Activated gamma-delta T cell treated with anti-CD3 and anti-CD28 coated beads, Interleukin-2, amount 50 U/mL, for 16 hours (primary cell): ENCODE data around the gene ESRRB.

Experiments used
- DNase-seq: peaks from one replicate; pipeline ENCODE4 v3.0.0-alpha.2; 2020; ENCODE audit warnings: low read depth

Gene ESRRB

GRCh38 chr14:76450476-76450875 lies 74.5 kb downstream of the ESRRB start:
- no peak for DNase-seq

DNA sequence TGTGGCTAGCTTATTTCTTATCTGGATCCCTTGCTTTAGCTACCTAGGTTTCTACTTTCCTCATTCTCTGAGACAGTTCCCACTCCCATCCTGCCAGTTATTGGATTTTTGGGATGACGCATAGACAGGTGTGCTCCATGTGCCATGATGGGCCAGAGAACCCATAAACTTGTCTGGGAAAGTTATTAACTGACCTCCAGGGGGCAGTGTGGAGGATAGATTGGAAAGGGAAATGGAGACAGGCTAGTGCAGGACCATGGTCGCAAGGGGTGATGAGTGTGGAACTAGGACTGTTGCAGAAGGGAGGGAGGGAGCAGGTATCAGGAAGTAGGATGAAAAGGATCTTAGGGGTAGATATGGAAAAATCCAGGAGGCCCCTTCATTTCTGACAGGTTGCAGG lies 80.3 kb downstream of the ESRRB start:
- DNase-seq: no peak

- no peak for DNase-seq
Measured at GRCh38 chr14:76456891-76457586, 81.1 kb downstream of the ESRRB start.

DNA sequence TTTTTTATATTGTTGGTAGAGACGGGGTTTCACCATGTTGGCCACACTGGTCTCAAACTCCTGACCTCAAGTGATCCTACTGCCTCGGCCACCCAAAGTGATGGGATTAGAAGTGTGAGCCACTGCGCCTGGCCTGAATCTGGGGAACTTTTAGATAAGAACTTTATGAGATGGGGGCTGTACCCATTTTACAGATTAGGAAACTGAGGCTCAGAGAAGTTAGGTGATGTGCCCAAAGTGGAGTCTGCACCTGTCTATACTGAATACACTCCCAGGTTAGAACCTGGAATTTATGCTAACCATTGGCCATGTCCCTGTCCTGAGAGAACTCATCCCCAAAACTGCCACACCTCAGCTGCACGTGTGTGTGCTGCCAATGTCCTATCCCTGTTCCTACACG lies 81.9 kb downstream of the ESRRB start:
- DNase-seq: no peak

GRCh38 chr14:76461886-76462285 lies 85.9 kb downstream of the ESRRB start:
- DNase-seq: no peak

DNA sequence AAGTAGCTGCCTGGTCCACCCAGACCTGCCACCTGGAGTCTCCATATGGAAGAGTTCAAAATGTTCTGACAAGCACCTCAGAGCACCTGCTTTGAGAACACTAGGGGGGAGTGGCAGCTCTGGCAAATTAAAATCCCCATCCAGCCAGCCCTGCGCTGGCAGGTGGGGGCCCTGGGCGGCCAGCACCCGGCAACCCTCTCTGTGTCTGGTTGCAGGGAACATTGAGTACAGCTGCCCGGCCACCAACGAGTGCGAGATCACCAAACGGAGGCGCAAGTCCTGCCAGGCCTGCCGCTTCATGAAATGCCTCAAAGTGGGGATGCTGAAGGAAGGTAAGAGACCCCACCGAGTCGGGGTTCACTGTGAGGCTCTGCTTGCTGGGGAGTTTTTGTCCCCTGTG lies 86.4 kb downstream of the ESRRB start:
- no peak for DNase-seq

DNA sequence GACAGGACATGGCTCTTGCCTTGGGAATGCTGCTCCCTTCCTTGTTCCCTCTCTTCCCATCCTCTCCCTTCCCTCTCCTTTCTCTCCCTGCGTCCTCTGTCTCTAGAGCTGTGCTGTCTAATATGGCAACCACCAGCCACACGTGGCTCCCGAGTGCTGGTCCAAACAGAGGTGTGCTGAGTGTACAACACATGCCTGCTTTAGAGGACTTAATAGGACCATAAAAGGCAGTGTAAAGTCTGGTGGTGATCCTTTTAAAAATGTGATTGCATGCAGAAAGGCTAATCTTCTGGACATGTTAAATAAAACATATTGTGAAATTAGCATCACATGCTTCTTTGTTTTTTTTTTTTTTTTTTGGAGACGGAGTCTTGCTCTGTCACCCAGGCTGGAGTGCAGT lies 87.2 kb downstream of the ESRRB start:
- no peak for DNase-seq

DNA sequence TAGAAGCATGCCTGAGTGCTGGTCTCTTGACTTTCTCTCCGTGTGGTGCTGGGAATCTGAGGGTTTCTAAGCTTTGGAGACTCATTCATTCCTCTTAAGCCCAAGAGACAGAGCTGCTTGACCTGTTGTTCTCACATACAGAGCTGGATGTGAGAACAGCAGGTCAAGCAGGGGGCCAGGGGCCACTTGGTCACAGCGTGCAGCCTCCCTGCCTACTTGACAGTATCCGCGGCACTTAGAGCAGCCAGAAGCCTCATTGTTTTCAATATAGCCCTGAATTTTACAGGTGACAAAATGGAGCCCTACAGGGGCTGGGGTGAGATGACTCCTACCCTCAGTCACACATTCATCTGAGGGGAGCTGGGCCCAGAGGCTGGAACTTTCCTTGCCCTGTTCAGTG lies 88.9 kb downstream of the ESRRB start:
- no peak for DNase-seq

DNA sequence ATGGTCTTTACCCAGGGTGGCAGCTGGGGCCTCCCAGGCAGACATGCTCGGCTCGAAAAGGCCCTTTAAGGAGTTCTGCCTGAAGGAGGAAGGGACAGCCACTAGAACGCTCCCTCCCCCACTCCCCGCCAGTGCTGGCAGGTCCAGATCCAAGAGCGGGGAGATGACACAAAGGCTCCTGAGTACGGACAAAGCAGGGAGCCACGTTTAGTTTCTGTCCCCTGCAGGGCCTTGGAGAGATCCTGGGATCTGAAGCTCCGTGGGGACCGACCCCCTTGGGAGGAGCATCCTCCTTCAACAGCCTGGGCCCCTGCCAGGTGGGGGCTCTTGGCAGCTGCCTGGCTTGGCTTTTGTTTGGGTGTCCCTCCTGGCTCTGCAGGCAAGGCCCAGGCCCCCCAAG lies 89.7 kb downstream of the ESRRB start:
- no peak for DNase-seq

- DNase-seq: no peak
Measured at GRCh38 chr14:76467711-76468155, 91.8 kb downstream of the ESRRB start.

GRCh38 chr14:76472199-76472723 lies 96.3 kb downstream of the ESRRB start:
- DNase-seq: no peak

DNA sequence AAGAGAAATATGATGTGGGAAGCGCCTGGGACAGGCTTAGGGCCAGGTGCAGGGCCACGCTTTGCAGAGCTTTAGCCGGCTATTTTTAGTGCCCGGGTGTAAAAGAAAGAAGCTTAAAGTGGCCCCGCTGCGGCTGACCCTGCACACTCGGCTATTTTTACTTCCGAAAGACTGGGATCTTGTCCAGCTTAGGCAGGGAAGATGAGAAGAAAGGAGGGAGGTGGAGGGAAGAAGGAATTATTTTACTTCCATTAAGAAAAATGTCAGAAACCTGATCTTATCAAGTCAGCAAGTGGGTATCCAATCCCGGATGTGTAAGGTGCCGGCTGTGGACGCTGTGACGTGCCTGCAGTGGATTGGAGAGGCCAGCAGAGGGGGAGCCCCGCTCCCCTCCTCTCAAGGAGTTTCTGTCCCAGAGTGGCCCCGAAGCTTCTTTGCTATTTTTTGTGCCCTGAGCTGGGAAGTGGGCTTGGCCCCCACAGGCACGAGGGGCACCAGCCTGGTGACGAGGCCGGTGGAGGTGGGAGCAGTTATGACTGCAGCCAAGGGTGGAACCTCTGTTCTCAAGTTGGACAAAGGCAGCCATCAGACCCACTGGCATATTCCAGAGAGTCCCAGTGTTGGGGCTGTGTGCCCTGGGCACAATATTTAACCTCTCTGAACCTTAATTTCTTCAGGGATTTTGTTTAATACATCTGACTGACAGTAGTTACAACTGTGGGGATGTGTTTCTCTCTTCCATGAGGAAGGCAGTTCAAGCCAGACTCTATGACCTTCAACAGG lies 97.7 kb downstream of the ESRRB start:
- no peak for DNase-seq

DNA sequence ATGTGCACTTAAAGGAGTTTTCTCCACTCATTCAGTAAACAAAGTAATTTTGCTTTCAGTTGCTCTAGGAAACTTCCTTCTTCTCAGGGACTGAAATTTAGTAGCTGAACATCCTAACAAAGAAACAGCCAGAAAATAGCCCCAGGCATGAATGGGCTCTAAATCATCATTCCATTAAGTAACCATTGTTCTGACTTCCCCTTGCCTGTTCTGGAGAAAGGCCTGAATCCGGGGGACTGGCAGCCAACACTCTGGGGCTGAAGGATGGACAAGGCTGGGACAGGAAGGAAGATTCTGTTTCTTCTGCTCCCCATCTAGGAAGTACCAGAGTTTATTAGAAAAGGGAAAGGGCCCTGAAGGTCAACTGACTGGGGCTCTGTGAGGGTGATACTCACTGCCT lies 104.5 kb downstream of the ESRRB start:
- DNase-seq: no peak

GRCh38 chr14:76484355-76484754 lies 108.4 kb downstream of the ESRRB start:
- no peak for DNase-seq

DNA sequence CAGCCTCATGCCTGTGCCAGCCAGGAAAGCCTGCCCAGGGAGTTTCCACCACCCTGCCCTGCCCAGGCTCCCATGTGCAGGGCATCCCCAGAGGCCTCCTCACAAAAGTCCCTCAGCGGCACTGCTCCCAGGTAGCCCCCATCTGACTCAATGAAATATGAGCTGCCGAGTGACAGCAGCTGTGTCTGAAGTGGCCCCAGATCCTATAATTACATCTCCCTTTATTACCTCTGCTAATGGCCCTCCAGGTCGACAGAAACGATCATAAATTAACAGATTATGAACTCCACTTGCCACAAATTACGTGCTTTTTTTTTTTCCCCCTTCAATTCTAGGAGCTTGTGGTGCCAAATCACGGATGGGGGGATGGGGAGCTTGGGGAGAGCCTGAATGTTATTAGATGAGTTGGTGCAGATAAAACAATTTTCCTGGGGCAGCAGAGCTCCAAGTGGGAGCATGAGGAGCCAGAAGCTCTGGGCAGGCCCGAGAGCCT lies 110.4 kb downstream of the ESRRB start:
- no peak for DNase-seq

DNA sequence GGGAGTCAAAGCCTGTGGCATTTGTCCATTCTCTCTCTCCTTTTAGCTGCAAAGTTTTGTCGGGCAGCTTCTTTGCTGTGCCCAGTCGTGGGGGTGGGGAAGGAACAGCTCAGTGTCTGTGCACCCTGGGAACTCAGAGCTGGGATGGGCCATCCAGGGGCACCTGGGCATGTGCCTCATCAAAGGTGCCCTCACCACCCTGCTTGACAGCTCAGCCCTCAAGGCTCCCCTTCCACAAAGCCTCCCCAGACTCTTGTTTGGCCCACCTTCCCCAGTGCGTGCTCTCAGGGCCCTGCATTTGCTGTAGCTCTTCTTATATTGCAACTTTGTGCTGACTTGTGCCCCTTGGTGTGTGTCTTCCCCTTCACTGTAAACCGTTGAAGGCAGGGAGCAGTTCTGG lies 112.6 kb downstream of the ESRRB start:
- DNase-seq: no peak

DNA sequence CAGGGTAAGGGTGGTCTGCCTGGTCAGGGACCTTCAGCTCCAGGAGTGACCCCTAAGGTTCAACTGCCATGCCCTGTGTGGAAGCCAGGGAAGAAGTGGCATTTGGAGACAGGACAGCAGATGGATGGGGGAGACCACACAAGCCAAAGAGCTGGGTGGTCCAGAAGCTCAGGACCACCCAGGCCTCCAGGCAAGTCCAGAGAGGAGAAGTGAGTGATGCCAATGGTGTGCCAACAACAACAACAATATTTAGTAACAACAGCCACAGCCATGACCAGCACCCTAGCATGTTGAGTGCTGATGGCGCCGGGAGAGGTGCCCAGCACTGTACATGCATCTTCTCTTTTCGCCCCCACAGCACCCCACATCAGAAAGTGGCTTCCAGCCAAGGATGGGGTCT lies 113.7 kb downstream of the ESRRB start:
- DNase-seq: no peak

DNA sequence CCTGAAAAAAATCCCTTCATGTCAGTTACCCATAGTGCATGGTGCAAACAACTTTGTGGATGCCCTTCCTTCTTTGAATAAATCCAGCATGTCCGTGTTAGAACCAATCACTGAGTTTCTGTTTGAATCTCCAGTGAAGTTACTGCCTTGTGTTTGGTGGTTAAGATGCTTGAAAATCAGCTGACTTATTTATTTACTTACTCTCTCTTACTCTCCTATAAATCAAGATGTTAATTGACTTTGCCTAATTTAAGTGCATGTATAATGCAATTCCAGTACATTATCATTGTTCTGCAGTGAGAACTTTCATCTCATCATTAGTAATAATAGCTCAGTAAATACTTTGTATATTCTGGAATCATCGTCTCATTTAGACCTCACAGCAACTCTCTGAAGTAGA lies 114.2 kb downstream of the ESRRB start:
- no peak for DNase-seq

DNA sequence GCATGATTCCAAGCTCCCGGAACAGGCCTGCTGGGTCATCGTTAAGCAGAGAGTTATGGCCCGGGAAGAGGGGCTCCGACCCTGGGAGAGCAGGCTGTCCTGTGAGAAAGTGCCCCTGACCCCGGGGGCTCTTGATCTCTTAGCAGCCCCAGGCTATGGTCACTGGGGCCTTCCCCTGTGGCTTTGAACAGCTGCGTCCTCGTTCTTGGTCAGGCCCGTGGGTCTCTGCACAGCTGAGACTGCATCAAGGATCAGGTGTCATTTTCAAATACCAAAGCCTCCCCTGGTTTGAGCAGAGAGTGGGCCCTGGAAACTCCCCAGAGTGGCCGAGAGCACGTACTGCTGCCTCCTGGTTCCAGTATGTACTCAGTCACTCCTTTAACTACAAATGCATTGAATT lies 114.8 kb downstream of the ESRRB start:
- no peak for DNase-seq

GRCh38 chr14:76491172-76491930 lies 115.4 kb downstream of the ESRRB start:
- no peak for DNase-seq

GRCh38 chr14:76495983-76496382 lies 120.0 kb downstream of the ESRRB start:
- no peak for DNase-seq

DNA sequence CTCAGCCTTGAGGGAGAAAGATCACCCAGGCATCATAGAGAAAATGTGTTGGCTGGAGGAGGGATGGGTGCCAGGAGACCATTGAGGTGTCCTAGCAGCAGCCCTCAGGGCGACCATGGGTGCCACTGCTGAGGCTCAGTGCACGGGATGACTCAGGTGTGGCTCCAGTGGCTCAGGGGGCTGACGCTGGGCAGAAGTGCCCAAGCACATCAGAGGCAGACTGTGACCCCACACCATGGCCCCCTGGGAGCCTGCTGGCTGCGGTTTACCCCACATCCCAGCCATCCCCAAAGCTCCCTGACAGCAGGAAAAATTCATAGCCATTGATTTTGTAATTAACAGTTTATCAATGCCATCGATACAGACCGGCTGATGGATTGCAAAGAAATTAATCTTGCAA lies 120.7 kb downstream of the ESRRB start:
- DNase-seq: no peak
